Colon (tissue), 2 donors: ENCODE data around the gene CFAP210.
"Not testable (repeated sequence)": the region's sequence is repeated elsewhere in the genome, so short reads cannot be mapped to it uniquely, and the experiment has no call there.

ENCODE experiments used
- FAIRE-seq: peaks from 2 replicates; lab custom pipeline; 2012; peaks lifted over from hg19 to GRCh38; lab: Jason Lieb, UNC
- donor health status: control.
- donor health status: control.

The CFAP210 gene

GRCh38 chr2:169615982-169616381, 78.2 kb downstream of the CFAP210 start:
- FAIRE-seq: not testable (repeated sequence)

- FAIRE-seq: peak; percentile 47
Observed at GRCh38 chr2:169613876-169614275, 80.3 kb downstream of the CFAP210 start.

- FAIRE-seq: no peak
Observed at GRCh38 chr2:169609264-169609663, 84.9 kb downstream of the CFAP210 start.

- no peak for FAIRE-seq
Observed at GRCh38 chr2:169599568-169599967, 94.6 kb downstream of the CFAP210 start.

- FAIRE-seq: no peak
Observed at GRCh38 chr2:169598982-169599381, 95.2 kb downstream of the CFAP210 start.

- not testable (repeated sequence) for FAIRE-seq
Observed at GRCh38 chr2:169596546-169596945, 97.7 kb downstream of the CFAP210 start.
